ENCODE data around the gene CD79B. TPM values are rescaled to one million over a fixed set of nuclear protein-coding genes. Genes with fewer than 3 reads are reported as not detected.
"Not testable (repeated sequence)": the region's sequence is repeated elsewhere in the genome, so short reads cannot be mapped to it uniquely, and the experiment has no call there.

Gene CD79B
- total RNA-seq, 1 experiment from 2014 or later: 0.59 TPM

GRCh38 chr17:63917646-63918045 lies 14.5 kb downstream of the CD79B start:
- ChIA-PET RAD21 (ENCODE audit: low non-redundant PET in 1 of 2, low total read pairs in 2 of 2, uncharacterized antibody in 2 of 2, unreplicated experiment in 2 of 2) (no interaction called here), POLR2A (no interaction called here), CTCF (interaction anchor here (0.7 to 3.9 kb wide), 7 partner anchors 14 to 502 kb away, joined by 3 to 90 read pairs (median 69); no protein-coding TSS in a partner anchor)
- no peaks in the 10 kb centered on the region for H3K9me2 ChIP-seq (ENCODE audit: insufficient read depth)
- DNase-seq (ENCODE audit: low read depth, low spot score) (no peak), ATAC-seq (no peak)
- H3K27ac ChIP-seq (ENCODE audit: low read depth, low read length): no peak overlapping the region
- TF ChIP-seq, protein P1, sequence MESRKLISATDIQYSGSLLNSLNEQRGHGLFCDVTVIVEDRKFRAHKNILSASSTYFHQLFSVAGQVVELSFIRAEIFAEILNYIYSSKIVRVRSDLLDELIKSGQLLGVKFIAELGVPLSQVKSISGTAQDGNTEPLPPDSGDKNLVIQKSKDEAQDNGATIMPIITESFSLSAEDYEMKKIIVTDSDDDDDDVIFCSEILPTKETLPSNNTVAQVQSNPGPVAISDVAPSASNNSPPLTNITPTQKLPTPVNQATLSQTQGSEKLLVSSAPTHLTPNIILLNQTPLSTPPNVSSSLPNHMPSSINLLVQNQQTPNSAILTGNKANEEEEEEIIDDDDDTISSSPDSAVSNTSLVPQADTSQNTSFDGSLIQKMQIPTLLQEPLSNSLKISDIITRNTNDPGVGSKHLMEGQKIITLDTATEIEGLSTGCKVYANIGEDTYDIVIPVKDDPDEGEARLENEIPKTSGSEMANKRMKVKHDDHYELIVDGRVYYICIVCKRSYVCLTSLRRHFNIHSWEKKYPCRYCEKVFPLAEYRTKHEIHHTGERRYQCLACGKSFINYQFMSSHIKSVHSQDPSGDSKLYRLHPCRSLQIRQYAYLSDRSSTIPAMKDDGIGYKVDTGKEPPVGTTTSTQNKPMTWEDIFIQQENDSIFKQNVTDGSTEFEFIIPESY (IDR thresholded peaks at IDR 0.05; ENCODE audit: extremely low read depth, insufficient replicate concordance, low read length): no peak
- no peak overlapping the region for H3K4me2 ChIP-seq (ENCODE audit: low read length)
- no peaks in the 10 kb centered on the region for H3K4me1 ChIP-seq (ENCODE audit: control insufficient read depth in 1 of 2, insufficient read depth in 2 of 2, low read length in 2 of 2)
- H3K79me2 ChIP-seq (ENCODE audit: insufficient read depth, low read length): no peaks in the 10 kb centered on the region
- H4K20me1 ChIP-seq (ENCODE audit: insufficient read depth): no peaks in the 10 kb centered on the region
- H3K9me3 ChIP-seq (ENCODE audit: control insufficient read depth in 1 of 2, insufficient read depth in 1 of 2, low read depth in 1 of 2, low read length in 2 of 2): no peaks in the 10 kb centered on the region
- no peaks in the 10 kb centered on the region for H3K36me3 ChIP-seq (ENCODE audit: control insufficient read depth in 1 of 2, insufficient read depth in 2 of 2, low read length in 2 of 2)
- H3K27me3 ChIP-seq (ENCODE audit: insufficient read depth, low read length): no peaks in the 10 kb centered on the region
- no peak overlapping the region for H2AFZ ChIP-seq (ENCODE audit: low read depth, low read length, poor library complexity, severe bottlenecking)
- intact Hi-C loops (cut with micrococcal nuclease): loop anchor here (2.0 kb wide), 1 partner anchor 99 kb away; no protein-coding TSS in a partner anchor
- H3K4me3 ChIP-seq (replicated peaks in 1 of 2; ENCODE audit: low read depth in 1 of 2, low read length in 2 of 2): no peak overlapping the region
- H3K9ac ChIP-seq (ENCODE audit: low read length): no peak overlapping the region
- BruUV-seq (replicated peaks): no TSS peak

DNA sequence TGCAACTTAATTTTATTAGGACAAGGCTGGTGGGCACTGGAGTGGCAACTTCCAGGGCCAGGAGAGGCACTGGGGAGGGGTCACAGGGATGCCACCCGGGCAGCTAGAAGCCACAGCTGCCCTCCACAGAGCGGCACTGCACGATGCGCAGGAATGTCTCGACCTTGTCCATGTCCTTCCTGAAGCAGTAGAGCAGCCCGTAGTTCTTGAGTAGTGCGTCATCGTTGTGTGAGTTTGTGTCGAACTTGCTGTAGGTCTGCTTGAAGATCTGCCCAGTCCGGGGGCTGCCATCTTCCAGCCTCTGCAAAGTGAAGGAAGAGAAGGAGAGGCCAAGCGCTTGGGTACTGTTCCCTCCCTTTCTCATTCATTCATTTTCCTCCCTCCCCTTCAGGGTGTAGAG lies 14.9 kb downstream of the CD79B start:
- H3K9ac ChIP-seq (ENCODE audit: low read length); H4K20me1 ChIP-seq (ENCODE audit: insufficient read depth); H3K4me2 ChIP-seq (ENCODE audit: low read length); H3K4me1 ChIP-seq (ENCODE audit: control insufficient read depth in 1 of 2, insufficient read depth in 2 of 2, low read length in 2 of 2); H3K9me3 ChIP-seq (ENCODE audit: control insufficient read depth in 1 of 2, insufficient read depth in 1 of 2, low read depth in 1 of 2, low read length in 2 of 2); POLR2A ChIA-PET; H2AFZ ChIP-seq (ENCODE audit: low read depth, low read length, poor library complexity, severe bottlenecking); H3K79me2 ChIP-seq (ENCODE audit: insufficient read depth, low read length); H3K27ac ChIP-seq (ENCODE audit: low read depth, low read length); H3K36me3 ChIP-seq (ENCODE audit: control insufficient read depth in 1 of 2, insufficient read depth in 2 of 2, low read length in 2 of 2); H3K9me2 ChIP-seq (ENCODE audit: insufficient read depth); intact Hi-C loops (cut with micrococcal nuclease); DNase-seq (ENCODE audit: low read depth, low spot score); ATAC-seq; H3K4me3 ChIP-seq (replicated peaks in 1 of 2; ENCODE audit: low read depth in 1 of 2, low read length in 2 of 2); BruUV-seq (replicated peaks); RAD21 ChIA-PET (ENCODE audit: low non-redundant PET in 1 of 2, low total read pairs in 2 of 2, uncharacterized antibody in 2 of 2, unreplicated experiment in 2 of 2); H3K27me3 ChIP-seq (ENCODE audit: insufficient read depth, low read length): not testable (repeated sequence)
- CTCF ChIA-PET: interaction anchor here (1.5 to 3.7 kb wide), 3 partner anchors 29 to 216 kb away, joined by 8 to 90 read pairs (median 77); no protein-coding TSS in a partner anchor

All from HCT116 (cell line).